ENCODE measurements around the gene NUCB2.

The NUCB2 gene

DNA sequence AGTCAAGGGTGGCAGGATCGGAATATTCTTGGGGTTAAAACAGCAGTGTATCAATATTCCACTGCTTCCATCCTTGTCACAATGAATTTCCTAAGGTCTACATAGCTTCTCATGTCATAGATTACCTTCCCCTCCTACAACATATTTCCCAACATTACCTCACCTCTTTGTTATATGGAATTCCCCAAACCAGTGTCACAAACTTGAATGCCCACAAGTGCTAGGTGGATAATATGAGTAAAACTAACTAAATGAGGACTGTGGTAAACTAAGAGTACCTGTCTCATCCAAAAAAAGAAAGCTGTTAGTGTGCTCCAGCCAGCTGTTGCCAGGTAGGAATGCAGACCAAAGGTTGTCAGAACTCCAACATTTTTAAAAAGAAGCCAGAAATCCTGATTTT, 17.0 kb upstream of the NUCB2 start:
- Histone ChIP-seq H3K4me2 (ENCODE audit: insufficient read depth, low read length, poor library complexity, severe bottlenecking) (no peak overlapping the region), H2BK120ac (ENCODE audit: low read depth, low read length) (no peak overlapping the region), H3K4me1 (ENCODE audit: control insufficient read depth in 2 of 2, insufficient read depth in 1 of 2, low read depth in 1 of 2, low read length in 2 of 2) (no peaks in the 10 kb centered on the region), H3K18ac (ENCODE audit: low read length) (no peak overlapping the region), H3K27ac (replicated peaks; ENCODE audit: low read length) (no peak overlapping the region), H2AFZ (ENCODE audit: low read length) (no peak overlapping the region), H3K9me3 (replicated peaks in 1 of 2; ENCODE audit: control insufficient read depth in 2 of 2, insufficient read depth in 1 of 2, low read depth in 1 of 2, low read length in 2 of 2) (no peaks in the 10 kb centered on the region), H3K27me3 (ENCODE audit: control insufficient read depth in 3 of 3, insufficient read depth in 3 of 3, low read depth in 1 of 3, low read length in 3 of 3) (peaks cover 0 to 5% (median 0%) of the 10 kb centered on the region in 3 experiments), H3K4me3 (ENCODE audit: low read length in 2 of 2) (no peak overlapping the region), H4K91ac (ENCODE audit: low read depth, low read length, poor library complexity) (no peak overlapping the region), H2AK5ac (ENCODE audit: low read depth, low read length) (no peak overlapping the region), H2BK15ac (ENCODE audit: low read length) (no peak overlapping the region), H3K23ac (ENCODE audit: low read depth, low read length, poor library complexity) (no peak overlapping the region), H3K4ac (ENCODE audit: low read length) (no peak overlapping the region), H3K79me1 (ENCODE audit: low read depth, low read length) (no peaks in the 10 kb centered on the region), H4K8ac (ENCODE audit: low read depth, low read length) (no peak overlapping the region), H3K9ac (ENCODE audit: low read depth, low read length, poor library complexity) (no peak overlapping the region), H2BK12ac (ENCODE audit: low read length) (no peak overlapping the region), H3K14ac (ENCODE audit: low read length) (no peak overlapping the region), H2BK5ac (ENCODE audit: low read length) (no peak overlapping the region), H3K36me3 (replicated peaks in 1 of 2; ENCODE audit: control insufficient read depth in 2 of 2, insufficient read depth in 2 of 2, low read length in 2 of 2) (no peaks in the 10 kb centered on the region)
- DNase-seq (ENCODE audit: low spot score): no peak
- no CpG with 5 or more reads among the region's 1 CpG for WGBS, 2 donors (ENCODE audit: extremely low coverage in 2 of 2, insufficient read length in 2 of 2, insufficient replicate concordance in 1 of 2)

DNA sequence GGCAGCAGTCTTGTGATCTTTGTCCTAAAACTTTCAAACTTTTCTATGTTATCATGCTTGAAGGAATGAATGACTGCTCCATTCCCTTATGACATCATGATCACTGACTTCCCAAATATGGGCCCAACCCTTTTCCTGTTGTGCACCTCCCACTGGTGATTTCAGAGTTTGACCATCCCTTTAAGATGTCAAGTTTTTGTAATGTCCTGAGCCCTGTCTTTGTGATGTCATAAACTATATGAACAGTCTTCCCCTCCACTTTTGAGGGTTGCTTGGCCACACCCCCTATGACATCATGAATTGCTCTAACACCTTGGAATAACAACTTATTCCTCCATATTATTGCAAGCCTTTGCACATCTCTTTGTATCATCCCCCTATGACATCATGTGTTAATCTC, 16.5 kb upstream of the NUCB2 start:
- Histone ChIP-seq H3K4me3 (ENCODE audit: low read length in 2 of 2) (no peak overlapping the region), H4K91ac (ENCODE audit: low read depth, low read length, poor library complexity) (no peak overlapping the region), H3K14ac (ENCODE audit: low read length) (no peak overlapping the region), H2AK5ac (ENCODE audit: low read depth, low read length) (no peak overlapping the region), H3K23ac (ENCODE audit: low read depth, low read length, poor library complexity) (no peak overlapping the region), H2BK12ac (ENCODE audit: low read length) (no peak overlapping the region), H2BK5ac (ENCODE audit: low read length) (no peak overlapping the region), H3K79me1 (ENCODE audit: low read depth, low read length) (no peaks in the 10 kb centered on the region), H3K36me3 (replicated peaks in 1 of 2; ENCODE audit: control insufficient read depth in 2 of 2, insufficient read depth in 2 of 2, low read length in 2 of 2) (no peaks in the 10 kb centered on the region), H2BK120ac (ENCODE audit: low read depth, low read length) (no peak overlapping the region), H3K4ac (ENCODE audit: low read length) (no peak overlapping the region), H3K27me3 (ENCODE audit: control insufficient read depth in 3 of 3, insufficient read depth in 3 of 3, low read depth in 1 of 3, low read length in 3 of 3) (peaks cover 0 to 5% (median 0%) of the 10 kb centered on the region in 3 experiments), H3K9ac (ENCODE audit: low read depth, low read length, poor library complexity) (no peak overlapping the region), H3K4me2 (ENCODE audit: insufficient read depth, low read length, poor library complexity, severe bottlenecking) (no peak overlapping the region), H2BK15ac (ENCODE audit: low read length) (no peak overlapping the region), H3K18ac (ENCODE audit: low read length) (no peak overlapping the region), H4K8ac (ENCODE audit: low read depth, low read length) (no peak overlapping the region), H3K4me1 (ENCODE audit: control insufficient read depth in 2 of 2, insufficient read depth in 1 of 2, low read depth in 1 of 2, low read length in 2 of 2) (no peaks in the 10 kb centered on the region), H2AFZ (ENCODE audit: low read length) (no peak overlapping the region), H3K27ac (replicated peaks; ENCODE audit: low read length) (no peak overlapping the region), H3K9me3 (replicated peaks in 1 of 2; ENCODE audit: control insufficient read depth in 2 of 2, insufficient read depth in 1 of 2, low read depth in 1 of 2, low read length in 2 of 2) (no peaks in the 10 kb centered on the region)
- DNase-seq (ENCODE audit: low spot score): no peak

DNA sequence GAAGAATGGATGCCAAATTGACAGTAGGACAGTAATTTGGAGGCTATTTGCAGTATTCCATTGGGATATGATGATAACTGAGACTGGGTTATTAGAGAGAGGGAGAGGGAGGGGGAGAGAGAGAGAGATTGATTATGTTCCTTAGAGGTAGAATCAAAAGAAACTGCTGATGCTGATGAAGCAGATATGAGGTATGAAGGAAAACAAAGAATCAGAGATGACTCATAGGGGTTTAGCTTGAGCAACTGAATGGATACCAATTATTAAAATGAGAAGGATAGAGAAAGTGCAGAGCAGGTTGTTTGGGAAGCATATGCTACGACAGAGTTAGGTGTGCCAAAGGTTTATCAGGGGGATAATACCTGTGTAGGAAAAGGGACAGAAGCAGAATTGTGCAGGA, 12.8 kb upstream of the NUCB2 start:
- Histone ChIP-seq H2BK5ac (ENCODE audit: low read length) (no peak overlapping the region), H3K27ac (replicated peaks; ENCODE audit: low read length) (no peak overlapping the region), H4K91ac (ENCODE audit: low read depth, low read length, poor library complexity) (no peak overlapping the region), H3K79me1 (ENCODE audit: low read depth, low read length) (no peaks in the 10 kb centered on the region), H3K4me1 (ENCODE audit: control insufficient read depth in 2 of 2, insufficient read depth in 1 of 2, low read depth in 1 of 2, low read length in 2 of 2) (no peaks in the 10 kb centered on the region), H2BK120ac (ENCODE audit: low read depth, low read length) (no peak overlapping the region), H2AFZ (ENCODE audit: low read length) (no peak overlapping the region), H3K9ac (ENCODE audit: low read depth, low read length, poor library complexity) (no peak overlapping the region), H3K23ac (ENCODE audit: low read depth, low read length, poor library complexity) (no peak overlapping the region), H3K4me2 (ENCODE audit: insufficient read depth, low read length, poor library complexity, severe bottlenecking) (no peak overlapping the region), H3K36me3 (replicated peaks in 1 of 2; ENCODE audit: control insufficient read depth in 2 of 2, insufficient read depth in 2 of 2, low read length in 2 of 2) (no peaks in the 10 kb centered on the region), H3K4me3 (ENCODE audit: low read length in 2 of 2) (no peak overlapping the region), H3K14ac (ENCODE audit: low read length) (no peak overlapping the region), H3K9me3 (replicated peaks in 1 of 2; ENCODE audit: control insufficient read depth in 2 of 2, insufficient read depth in 1 of 2, low read depth in 1 of 2, low read length in 2 of 2) (no peaks in the 10 kb centered on the region), H3K4ac (ENCODE audit: low read length) (no peak overlapping the region), H2BK15ac (ENCODE audit: low read length) (no peak overlapping the region), H2AK5ac (ENCODE audit: low read depth, low read length) (no peak overlapping the region), H4K8ac (ENCODE audit: low read depth, low read length) (no peak overlapping the region), H3K27me3 (ENCODE audit: control insufficient read depth in 3 of 3, insufficient read depth in 3 of 3, low read depth in 1 of 3, low read length in 3 of 3) (peaks cover 0 to 2% (median 0%) of the 10 kb centered on the region in 3 experiments), H3K18ac (ENCODE audit: low read length) (no peak overlapping the region), H2BK12ac (ENCODE audit: low read length) (no peak overlapping the region)
- no peak for DNase-seq (ENCODE audit: low spot score)
- WGBS, 2 donors (ENCODE audit: extremely low coverage in 2 of 2, insufficient read length in 2 of 2, insufficient replicate concordance in 1 of 2): no CpG with 5 or more reads among the region's 1 CpG

DNA sequence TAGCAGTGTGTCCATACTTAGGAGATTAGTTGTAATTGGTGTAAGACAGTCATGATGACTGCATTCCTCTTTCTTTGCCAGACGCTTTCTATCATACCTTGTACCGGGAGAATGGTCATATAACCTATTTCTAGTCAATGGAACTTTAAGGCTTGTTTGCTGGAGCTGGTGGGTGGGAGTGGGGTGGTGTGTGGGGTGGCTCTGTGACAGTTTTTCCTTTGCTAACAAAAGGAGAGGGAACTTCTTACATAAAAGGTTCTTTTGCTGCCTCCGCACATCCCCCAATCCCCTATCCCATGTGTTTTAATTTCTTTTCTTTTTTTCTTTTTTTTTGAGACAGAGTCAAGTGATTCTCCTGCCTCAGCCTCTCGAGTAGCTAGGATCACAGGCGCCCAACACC, 9.8 kb upstream of the NUCB2 start:
- H2BK5ac ChIP-seq (ENCODE audit: low read length): no peak overlapping the region
- no peak for DNase-seq (ENCODE audit: low spot score)
- no peak overlapping the region for H2AK5ac ChIP-seq (ENCODE audit: low read depth, low read length)
- H3K79me1 ChIP-seq (ENCODE audit: low read depth, low read length): no peaks in the 10 kb centered on the region
- no peak overlapping the region for H3K4me3 ChIP-seq (ENCODE audit: low read length in 2 of 2)
- no peak overlapping the region for H3K27ac ChIP-seq (replicated peaks; ENCODE audit: low read length)
- no peak overlapping the region for H2AFZ ChIP-seq (ENCODE audit: low read length)
- no peak overlapping the region for H3K4ac ChIP-seq (ENCODE audit: low read length)
- peaks cover 0 to 2% (median 0%) of the 10 kb centered on the region in 3 experiments for H3K27me3 ChIP-seq (ENCODE audit: control insufficient read depth in 3 of 3, insufficient read depth in 3 of 3, low read depth in 1 of 3, low read length in 3 of 3)
- no peak overlapping the region for H2BK12ac ChIP-seq (ENCODE audit: low read length)
- H3K4me1 ChIP-seq (ENCODE audit: control insufficient read depth in 2 of 2, insufficient read depth in 1 of 2, low read depth in 1 of 2, low read length in 2 of 2): no peaks in the 10 kb centered on the region
- WGBS, 2 donors (ENCODE audit: extremely low coverage in 2 of 2, insufficient read length in 2 of 2, insufficient replicate concordance in 1 of 2): no CpG with 5 or more reads among the region's 5 CpGs
- H4K8ac ChIP-seq (ENCODE audit: low read depth, low read length): no peak overlapping the region
- H3K36me3 ChIP-seq (replicated peaks in 1 of 2; ENCODE audit: control insufficient read depth in 2 of 2, insufficient read depth in 2 of 2, low read length in 2 of 2): no peaks in the 10 kb centered on the region
- H4K91ac ChIP-seq (ENCODE audit: low read depth, low read length, poor library complexity): no peak overlapping the region
- no peaks in the 10 kb centered on the region for H3K9me3 ChIP-seq (replicated peaks in 1 of 2; ENCODE audit: control insufficient read depth in 2 of 2, insufficient read depth in 1 of 2, low read depth in 1 of 2, low read length in 2 of 2)
- H3K9ac ChIP-seq (ENCODE audit: low read depth, low read length, poor library complexity): no peak overlapping the region
- H3K18ac ChIP-seq (ENCODE audit: low read length): no peak overlapping the region
- no peak overlapping the region for H2BK15ac ChIP-seq (ENCODE audit: low read length)
- no peak overlapping the region for H3K23ac ChIP-seq (ENCODE audit: low read depth, low read length, poor library complexity)
- H2BK120ac ChIP-seq (ENCODE audit: low read depth, low read length): no peak overlapping the region
- H3K14ac ChIP-seq (ENCODE audit: low read length): no peak overlapping the region
- H3K4me2 ChIP-seq (ENCODE audit: insufficient read depth, low read length, poor library complexity, severe bottlenecking): no peak overlapping the region

Measured in neuronal stem cell (in vitro differentiated cells).